Ecto neural progenitor cell (in vitro differentiated cells): ENCODE measurements around the gene WWP2.
"Not testable (repeated sequence)": the region's sequence is repeated elsewhere in the genome, so short reads cannot be mapped to it uniquely, and the experiment has no call there.

Source experiments
- DNase-seq: peaks from one replicate; pipeline ENCODE4 v3.0.0-alpha.2; 2018; ENCODE audit warnings: low spot score

The WWP2 gene

GRCh38 chr16:69943241-69944036 is 181.3 kb downstream of the WWP2 start:
- peak; percentile 73 for DNase-seq

GRCh38 chr16:69950411-69950810 is 188.3 kb downstream of the WWP2 start:
- not testable (repeated sequence) for DNase-seq

- not testable (repeated sequence) for DNase-seq
Observed at GRCh38 chr16:69951017-69951671, 189.0 kb downstream of the WWP2 start, which contains the start of gene CLEC18A. Gene CLEC18A, plus strand, starts transcription at chr16:69951334. Its CDS starts 33 bp downstream, at chr16:69951367.

GRCh38 chr16:69951672-69952031 is 189.5 kb downstream of the WWP2 start:
- not testable (repeated sequence) for DNase-seq

GRCh38 chr16:69952116-69952515 is 190.0 kb downstream of the WWP2 start:
- DNase-seq: not testable (repeated sequence)

GRCh38 chr16:69952572-69953355 is 190.6 kb downstream of the WWP2 start:
- DNase-seq: not testable (repeated sequence)

- DNase-seq: not testable (repeated sequence)
Observed at GRCh38 chr16:69954241-69954640, 192.1 kb downstream of the WWP2 start.

GRCh38 chr16:69963312-69963711 is 201.2 kb downstream of the WWP2 start:
- DNase-seq: not testable (repeated sequence)

GRCh38 chr16:69964960-69965660 is 203.0 kb downstream of the WWP2 start:
- peak; percentile 53 for DNase-seq

GRCh38 chr16:69965661-69966054 is 203.5 kb downstream of the WWP2 start:
- DNase-seq: not testable (repeated sequence)

- DNase-seq: not testable (repeated sequence)
Observed at GRCh38 chr16:69967688-69968087, 205.6 kb downstream of the WWP2 start.

GRCh38 chr16:69968125-69968524 is 206.0 kb downstream of the WWP2 start:
- DNase-seq: not testable (repeated sequence)

- DNase-seq: not testable (repeated sequence)
Observed at GRCh38 chr16:69969657-69970056, 207.5 kb downstream of the WWP2 start.

- not testable (repeated sequence) for DNase-seq
Observed at GRCh38 chr16:69972120-69972519, 210.0 kb downstream of the WWP2 start.

- DNase-seq: not testable (repeated sequence)
Observed at GRCh38 chr16:69972935-69973334, 210.8 kb downstream of the WWP2 start.

- not testable (repeated sequence) for DNase-seq
Observed at GRCh38 chr16:69985196-69985595, 223.1 kb downstream of the WWP2 start.
